A673 (cell line): ENCODE measurements around the gene EXOSC6.

Experiments used
- CTCF ChIP-seq: fragments of 300-800, 200-600 bp; sonication (generic); conservative IDR thresholded peaks from 2 replicates; pipeline ENCODE4 v1.5.1; 2017; ENCODE audit warnings: low read depth, mild to moderate bottlenecking, antibody characterized with exemption, low read length, moderate library complexity, mixed read lengths
- EZH2 ChIP-seq: fragments of 200-600 bp; sonication (generic); IDR thresholded peaks from 2 replicates; pipeline ENCODE4 v1.6.1; 2017; ENCODE audit warnings: borderline replicate concordance, low read depth, mild to moderate bottlenecking, mixed read lengths, antibody characterized with exemption, low read length; ENCODE audit not compliant: poor library complexity, severe bottlenecking

- TF ChIP-seq CTCF, result no peak
- TF ChIP-seq EZH2, result no peak
These were observed 3.2 kb upstream of the EXOSC6 start for GRCh38 chr16:70254965-70255286.
